ENCODE measurements around the gene RNF19B.

The RNF19B gene

GRCh38 chr1:32899586-32900296 lies 64.9 kb downstream of the RNF19B start:
- peak; percentile 2 for DNase-seq

- DNase-seq: peak; percentile 1
Observed at GRCh38 chr1:32898958-32899357, 65.7 kb downstream of the RNF19B start.

DNA sequence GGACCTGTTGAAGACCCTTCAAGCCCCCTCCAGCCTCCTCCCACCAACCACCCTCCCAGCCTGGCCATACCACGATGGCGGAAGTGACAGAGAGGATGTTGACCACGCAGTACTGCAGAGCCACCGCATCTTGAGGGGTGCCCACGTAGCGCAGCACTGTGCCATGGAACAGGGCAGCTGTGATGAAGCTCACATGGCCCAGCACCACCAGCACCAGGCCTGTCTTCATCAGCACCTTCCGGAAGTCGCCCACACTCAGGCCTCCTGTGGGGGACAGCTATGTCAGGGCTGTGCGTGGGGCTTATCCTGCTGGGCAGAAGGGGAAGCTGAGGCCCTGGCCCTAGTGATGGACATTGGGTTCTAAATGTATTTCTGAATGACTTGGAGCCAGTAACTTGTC lies 66.6 kb downstream of the RNF19B start:
- no peak for DNase-seq

- DNase-seq: peak; percentile 1
Observed at GRCh38 chr1:32897082-32898049, 67.2 kb downstream of the RNF19B start.

DNA sequence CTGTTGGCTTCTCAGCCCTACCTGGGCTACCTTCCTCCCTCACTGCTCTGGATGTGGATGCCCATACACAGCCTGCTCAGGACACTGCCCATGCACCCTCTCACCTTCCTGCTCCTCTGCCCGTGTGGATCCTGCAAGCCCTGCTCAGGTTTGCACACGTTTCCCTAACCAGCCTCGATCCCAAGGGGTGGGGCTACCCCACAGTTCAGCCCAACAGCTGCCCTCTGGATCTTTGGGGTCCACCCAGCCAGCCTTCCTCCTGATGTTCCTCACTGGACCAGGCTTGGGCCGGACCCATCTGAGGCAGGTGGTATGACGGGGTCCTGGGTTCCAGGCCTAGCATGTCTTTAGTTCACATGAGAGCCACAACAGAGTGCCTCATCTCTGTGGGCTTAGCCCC lies 68.2 kb downstream of the RNF19B start:
- DNase-seq: no peak

- peak; percentile 24 for DNase-seq
Observed at GRCh38 chr1:32895325-32896215, 69.0 kb downstream of the RNF19B start.

DNA sequence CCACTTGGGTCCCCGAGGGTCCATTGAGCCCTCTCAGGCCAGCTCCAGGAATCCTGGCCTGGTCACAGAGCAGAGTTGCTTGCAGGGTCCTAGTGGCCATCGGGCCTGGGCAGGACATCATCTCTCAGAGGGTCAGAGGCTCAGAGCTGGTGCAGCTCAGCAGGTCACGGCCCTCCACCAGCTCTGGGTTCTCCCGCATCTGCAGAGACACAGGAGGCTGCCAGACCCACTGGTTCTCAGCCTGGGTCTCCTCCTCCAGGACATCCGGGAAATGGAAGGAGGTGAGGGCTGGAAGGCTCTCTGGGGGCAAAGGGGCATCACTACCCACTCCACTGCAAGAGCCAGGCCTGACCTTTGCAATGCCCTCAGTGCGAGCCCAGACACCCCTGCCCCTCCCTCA lies 69.9 kb downstream of the RNF19B start:
- DNase-seq: peak; percentile 21

GRCh38 chr1:32894019-32894600 lies 70.5 kb downstream of the RNF19B start:
- DNase-seq: peak; percentile 53

DNA sequence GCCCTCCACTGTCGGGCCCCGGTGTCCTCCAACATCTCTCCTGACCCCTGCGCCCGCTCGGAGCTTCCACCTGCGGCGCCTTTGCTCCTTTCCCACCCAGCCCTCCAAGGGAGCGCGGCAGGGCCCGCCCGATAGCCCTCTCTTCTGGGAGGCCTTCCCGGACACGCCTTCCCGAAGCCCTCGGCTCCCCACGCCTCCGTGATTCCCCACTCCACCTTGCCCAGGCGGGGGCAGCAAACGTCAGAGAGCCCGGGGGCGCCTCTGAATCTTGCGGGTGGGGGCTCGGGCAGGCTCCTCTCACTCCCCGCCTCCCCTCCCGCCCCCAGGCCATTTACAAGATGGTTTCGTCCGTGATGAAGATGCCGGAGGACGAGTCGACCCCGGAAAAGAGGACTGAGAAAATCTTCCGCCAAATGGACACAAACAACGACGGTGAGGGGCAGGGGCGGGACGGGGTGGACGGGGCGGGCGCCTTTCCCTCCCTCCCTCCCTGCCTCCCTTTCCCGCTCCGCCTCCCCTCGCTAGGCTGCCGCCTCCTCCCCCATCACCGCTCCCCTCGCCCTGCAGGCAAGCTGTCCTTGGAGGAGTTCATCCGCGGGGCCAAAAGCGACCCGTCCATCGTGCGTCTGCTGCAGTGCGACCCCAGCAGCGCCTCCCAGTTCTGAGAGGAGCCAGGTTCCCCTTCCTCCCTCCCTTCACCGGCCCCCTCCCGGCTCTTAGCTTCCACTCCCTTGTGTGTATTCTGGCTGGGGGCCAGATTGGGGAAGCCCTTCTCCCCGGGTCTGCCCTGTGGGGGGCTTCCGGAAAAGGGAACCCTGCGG lies 71.2 kb downstream of the RNF19B start:
- peak; percentile 84 for DNase-seq

GRCh38 chr1:32892368-32893197 lies 72.0 kb downstream of the RNF19B start:
- DNase-seq: peak; percentile 78

GRCh38 chr1:32891630-32892029 lies 73.0 kb downstream of the RNF19B start:
- no peak for DNase-seq

- peak; percentile 5 for DNase-seq
Observed at GRCh38 chr1:32891241-32891570, 73.4 kb downstream of the RNF19B start.

- DNase-seq: peak; percentile 1
Observed at GRCh38 chr1:32890516-32891240, 73.9 kb downstream of the RNF19B start.

DNA sequence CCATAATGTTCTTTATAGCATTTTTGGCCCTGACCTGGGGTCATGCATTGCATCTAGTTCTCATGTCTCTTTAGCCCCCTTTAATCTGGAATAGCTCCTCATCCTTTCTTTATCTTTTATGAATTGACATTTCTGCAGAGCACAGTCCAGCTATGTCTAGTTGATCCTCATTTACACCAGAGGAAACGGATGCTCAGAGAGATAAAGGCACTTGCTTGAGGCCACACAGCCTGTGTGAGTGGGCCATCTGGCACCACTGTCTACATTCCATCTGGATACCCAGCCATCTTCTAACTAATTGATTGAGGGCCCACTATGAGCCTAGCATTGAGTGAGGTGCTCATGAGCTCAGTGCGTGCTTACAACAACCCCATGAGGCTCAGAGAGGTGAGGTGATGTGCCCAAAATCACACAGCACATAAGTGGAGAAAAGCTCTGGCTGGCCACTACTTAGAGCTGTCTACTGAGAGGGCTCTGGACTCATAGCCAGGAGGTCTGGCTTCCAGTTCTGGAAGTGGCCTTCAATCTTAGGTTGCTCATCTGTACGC lies 74.8 kb downstream of the RNF19B start:
- no peak for DNase-seq

- peak; percentile 1 for DNase-seq
Observed at GRCh38 chr1:32888677-32889420, 75.8 kb downstream of the RNF19B start.

- DNase-seq: peak; percentile 0
Observed at GRCh38 chr1:32888134-32888533, 76.5 kb downstream of the RNF19B start.

DNA sequence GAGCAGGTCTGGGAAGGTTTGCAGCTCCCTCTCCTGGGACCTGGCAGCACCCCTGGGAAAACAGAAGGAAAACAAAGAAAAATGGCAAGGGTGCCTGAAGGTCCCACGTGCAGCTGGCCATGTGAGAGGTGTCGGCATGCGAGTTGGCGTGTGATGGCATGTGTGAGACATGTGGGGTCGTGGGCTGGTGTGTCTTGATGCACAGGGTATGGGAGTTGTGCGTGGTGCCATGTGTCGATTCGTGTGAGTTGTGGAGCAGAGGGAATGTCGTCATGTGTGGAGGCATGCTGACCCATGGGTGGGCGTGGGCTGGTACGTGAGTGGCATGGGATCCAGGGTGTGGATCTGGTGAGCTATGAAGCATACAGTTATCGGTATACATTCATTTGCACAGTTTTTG lies 77.0 kb downstream of the RNF19B start:
- no peak for DNase-seq

- DNase-seq: no peak
Observed at GRCh38 chr1:32886828-32887414, 77.7 kb downstream of the RNF19B start.
